ENCODE data around the gene FOXR1. TPM values are rescaled to one million over a fixed set of nuclear protein-coding genes. Genes with fewer than 3 reads are reported as not detected.

The FOXR1 gene
- total RNA-seq, 2 donors from 2014 or later, result not detected

GRCh38 chr11:119030029-119030328, 58.4 kb downstream of the FOXR1 start:
- no peak for TF ChIP-seq CTCF (IDR thresholded peaks at IDR 0.05)
- Histone ChIP-seq H3K36me3 (no peaks in the 10 kb centered on the region), H3K27me3 (no peaks in the 10 kb centered on the region), H3K27ac (peak overlapping the region; percentile 75), H3K4me1 (peaks cover 3% of the 10 kb centered on the region), H3K9me3 (no peaks in the 10 kb centered on the region), H3K9ac (ENCODE audit: low read depth in 2 of 2, low read length in 2 of 2) (peak overlapping the region; percentile 87 to 92), H3K4me3 (peak overlapping the region; percentile 58)
- intact Hi-C loops (cut with DNase I), result no loop called here
- DNase-seq, result no peak

GRCh38 chr11:119030329-119031047, 58.9 kb downstream of the FOXR1 start, which contains the start of gene SLC37A4:
Gene SLC37A4, minus strand, starts transcription at chr11:119030877.
- Histone ChIP-seq H3K27ac (peak within 1 kb of the TSS; percentile 75), H3K4me3 (peak within 1 kb of the TSS; percentile 58), H3K27me3 (no peaks in the 10 kb centered on the region), H3K4me1 (no peaks in the 10 kb centered on the region), H3K9ac (ENCODE audit: low read depth in 2 of 2, low read length in 2 of 2) (peak within 1 kb of the TSS; percentile 87 to 92), H3K36me3 (no peaks in the 10 kb centered on the region), H3K9me3 (no peaks in the 10 kb centered on the region)
- TF ChIP-seq CTCF (IDR thresholded peaks at IDR 0.05), result peak; percentile 83
- peak; percentile 99 for DNase-seq
- intact Hi-C loops (cut with DNase I), result no loop called here

Small RNA genes lying within 50 kb of the gene (microRNA-seq; reads per million reads assigned to microRNA genes)
- gene MIR3656, result not detected

Other genes with a start within 250 kb of the FOXR1 start
- 100 to 1,000 TPM in 1 of 2 donors, 10 to 100 TPM in 1; 79.0 to 108 TPM for gene DDX6, start 180.6 kb upstream of the FOXR1 start, total RNA-seq
- under 1 TPM; 0.05 to 0.19 TPM for gene CXCR5, start 87.9 kb upstream of the FOXR1 start, total RNA-seq
- gene BCL9L, start 45.8 kb upstream of the FOXR1 start, total RNA-seq, result 10 to 100 TPM; 31.4 to 37.4 TPM
- gene UPK2, start 15.5 kb upstream of the FOXR1 start, total RNA-seq, result not detected
- gene CENATAC, start 26.4 kb downstream of the FOXR1 start, total RNA-seq, result 10 to 100 TPM; 11.9 to 19.0 TPM
- 100 to 1,000 TPM; 710 to 758 TPM for gene RPS25, start 46.6 kb downstream of the FOXR1 start, total RNA-seq
- 10 to 100 TPM; 72.6 to 73.2 TPM for gene TRAPPC4, start 47.0 kb downstream of the FOXR1 start, total RNA-seq
- 10 to 100 TPM; 48.9 to 56.4 TPM for gene SLC37A4, start 59.1 kb downstream of the FOXR1 start, total RNA-seq
- 100 to 1,000 TPM; 120 to 273 TPM for gene HYOU1, start 85.4 kb downstream of the FOXR1 start, total RNA-seq
- 10 to 100 TPM; 23.0 to 24.1 TPM for gene VPS11, start 96.1 kb downstream of the FOXR1 start, total RNA-seq
- 10 to 100 TPM; 18.7 to 50.5 TPM for gene HMBS, start 113.1 kb downstream of the FOXR1 start, total RNA-seq
- 100 to 1,000 TPM in 1 of 2 donors, 10 to 100 TPM in 1; 39.4 to 104 TPM for gene DPAGT1, start 130.1 kb downstream of the FOXR1 start, total RNA-seq
- 10 to 100 TPM; 20.6 to 27.9 TPM for gene C2CD2L, start 135.6 kb downstream of the FOXR1 start, total RNA-seq
- gene HINFP, start 149.8 kb downstream of the FOXR1 start, total RNA-seq, result 10 to 100 TPM; 31.9 to 33.3 TPM
- under 1 TPM; 0.05 to 0.22 TPM for gene ABCG4, start 177.3 kb downstream of the FOXR1 start, total RNA-seq
- gene NLRX1, start 197.0 kb downstream of the FOXR1 start, total RNA-seq, result 10 to 100 TPM; 16.5 to 17.1 TPM
- 10 to 100 TPM; 52.3 to 72.7 TPM for gene NHERF4, start 213.7 kb downstream of the FOXR1 start, total RNA-seq
- gene CBL, start 234.6 kb downstream of the FOXR1 start, total RNA-seq, result 10 to 100 TPM; 10.8 to 16.4 TPM

All from colonic mucosa (tissue), 4 donors.